HCEC 1CT (cell line): ENCODE measurements around the gene PDCD1.
"Not testable (repeated sequence)": the region's sequence is repeated elsewhere in the genome, so short reads cannot be mapped to it uniquely, and the experiment has no call there.

Source experiments
- DNase-seq: peaks from one replicate; pipeline ENCODE4 v3.0.0-alpha.2; 2017

PDCD1 gene

GRCh38 chr2:241811201-241811951 is 47.3 kb downstream of the PDCD1 start:
- no peak for DNase-seq

GRCh38 chr2:241810307-241811200 is 48.1 kb downstream of the PDCD1 start:
- no peak for DNase-seq

DNA sequence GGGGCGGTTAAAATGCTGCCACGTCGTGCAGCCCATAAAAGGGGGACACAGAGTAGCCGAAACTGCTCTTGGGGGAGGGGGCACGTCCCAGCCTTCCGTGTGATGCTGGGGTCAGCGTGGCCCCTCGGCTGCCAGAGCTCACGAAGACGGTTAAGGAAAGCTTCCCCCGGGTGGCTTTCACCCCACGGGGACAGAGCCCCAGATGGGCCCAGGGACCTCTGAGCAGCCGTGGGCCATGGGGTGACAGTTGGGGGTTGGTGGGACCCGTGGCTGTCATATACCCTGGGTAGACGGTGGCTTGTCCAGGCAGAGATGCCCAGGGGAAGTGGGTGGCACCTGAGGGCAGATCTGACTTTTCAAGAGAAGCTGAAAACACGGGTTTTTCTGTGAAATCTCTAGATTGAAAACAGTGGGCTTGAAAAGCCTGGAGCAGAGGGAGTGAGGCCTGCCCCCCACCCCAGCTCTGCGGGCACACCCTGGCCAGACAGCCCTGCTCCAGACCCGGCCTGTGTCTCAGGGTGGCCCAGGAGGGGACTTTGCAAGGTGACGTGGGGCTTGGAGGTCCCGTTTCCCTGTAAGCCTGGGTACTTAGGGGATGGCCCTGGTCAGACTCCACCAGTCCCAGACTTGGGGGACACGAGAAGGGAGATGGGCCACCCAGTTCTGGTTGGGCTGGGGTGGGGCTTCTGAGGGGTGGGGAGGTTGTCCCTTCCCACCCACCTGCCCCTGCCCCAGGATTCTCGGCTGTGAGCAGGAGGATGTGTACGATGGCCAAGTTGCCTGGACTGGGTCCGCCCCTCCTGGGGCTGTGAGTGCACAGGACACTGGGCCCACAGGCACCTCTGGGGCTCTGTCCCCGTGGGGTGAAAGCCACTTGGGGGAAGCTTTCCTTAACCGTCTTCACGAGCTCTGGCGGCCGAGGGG is 49.0 kb downstream of the PDCD1 start:
- DNase-seq, result no peak

DNA sequence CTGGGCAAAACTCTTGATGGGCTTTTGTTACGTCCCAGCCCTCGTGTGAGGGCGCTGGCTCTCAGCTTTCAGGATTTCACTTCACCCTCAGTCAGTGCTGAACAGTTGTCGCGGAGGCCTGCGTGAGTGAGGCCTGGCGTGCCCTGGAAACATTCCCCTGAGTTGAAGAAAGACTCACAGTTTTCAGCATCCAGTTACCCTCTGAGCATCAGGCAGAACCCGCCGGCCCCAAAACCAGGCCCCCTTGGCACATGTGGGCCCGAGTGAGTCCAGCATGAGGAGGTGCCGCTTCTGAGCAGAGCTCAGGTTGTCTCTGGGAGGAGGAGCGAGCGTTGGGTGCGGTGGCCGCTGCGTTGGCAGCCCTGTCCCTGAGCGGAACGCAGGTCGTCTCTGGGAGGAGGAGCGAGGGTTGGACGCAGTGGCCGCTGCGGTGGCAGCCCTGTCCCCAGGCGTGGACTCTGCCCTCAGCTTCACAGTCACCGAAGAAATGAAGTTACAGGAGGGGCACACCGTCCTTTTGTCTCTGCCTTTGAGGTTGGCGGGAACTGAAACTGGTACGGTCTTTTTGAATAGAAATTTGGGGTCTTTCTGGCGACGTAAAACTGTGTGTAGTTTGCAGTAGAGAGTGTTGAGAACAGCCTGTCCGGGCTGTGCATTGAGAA is 49.8 kb downstream of the PDCD1 start, which contains the start of gene NEU4:
NEU4 (plus strand) TSS at position 473 of the 662 bp plus-strand sequence. CDS start 5,292 bp downstream, outside the sequence.
- no peak for DNase-seq

DNA sequence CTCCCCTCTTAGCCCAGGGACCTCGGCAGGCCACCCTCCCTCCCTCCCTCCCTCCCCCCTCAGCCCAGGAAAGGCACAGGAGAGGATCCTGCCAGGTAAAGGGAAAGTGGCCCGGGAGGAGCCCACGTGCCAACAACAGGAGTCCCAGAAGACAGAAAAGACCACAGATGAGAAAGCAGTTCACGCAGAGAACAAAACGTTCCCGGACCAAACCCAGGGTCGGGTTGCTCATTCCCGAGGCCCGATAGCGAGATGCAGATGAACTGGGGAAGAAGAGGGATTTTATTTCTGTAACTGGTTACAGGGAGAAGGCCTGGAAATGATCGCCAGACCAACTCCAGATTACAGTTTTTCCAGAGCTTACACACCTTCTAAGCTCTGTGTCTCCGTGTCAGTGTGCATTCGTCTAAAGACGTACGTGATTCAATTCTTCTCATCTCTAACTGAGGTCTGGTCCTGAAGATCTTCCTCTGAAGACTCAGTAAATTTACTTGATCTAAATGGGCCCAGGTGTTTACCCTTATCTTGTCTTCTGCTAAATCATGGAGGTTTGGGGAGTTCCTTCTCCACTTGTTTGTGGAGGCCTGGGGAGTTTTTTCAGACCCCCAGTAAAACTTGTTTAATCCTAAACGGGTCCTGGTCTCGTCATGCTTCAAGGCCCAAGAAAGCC is 50.5 kb downstream of the PDCD1 start:
- no peak for DNase-seq

DNA sequence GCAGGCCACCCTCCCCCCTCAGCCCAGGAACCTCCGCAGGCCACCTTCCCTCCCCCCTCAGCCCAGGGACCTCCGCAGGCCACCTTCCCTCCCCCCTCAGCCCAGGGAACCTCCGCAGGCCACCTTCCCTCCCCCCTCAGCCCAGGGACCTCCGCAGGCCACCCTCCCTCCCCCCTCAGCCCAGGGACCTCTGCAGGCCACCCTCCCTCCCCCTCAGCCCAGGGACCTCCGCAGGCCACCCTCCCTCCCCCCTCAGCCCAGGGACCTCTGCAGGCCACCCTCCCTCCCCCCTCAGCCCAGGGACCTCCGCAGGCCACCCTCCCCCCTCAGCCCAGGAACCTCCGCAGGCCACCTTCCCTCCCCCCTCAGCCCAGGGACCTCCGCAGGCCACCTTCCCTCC is 52.5 kb downstream of the PDCD1 start:
- DNase-seq, result not testable (repeated sequence)

DNA sequence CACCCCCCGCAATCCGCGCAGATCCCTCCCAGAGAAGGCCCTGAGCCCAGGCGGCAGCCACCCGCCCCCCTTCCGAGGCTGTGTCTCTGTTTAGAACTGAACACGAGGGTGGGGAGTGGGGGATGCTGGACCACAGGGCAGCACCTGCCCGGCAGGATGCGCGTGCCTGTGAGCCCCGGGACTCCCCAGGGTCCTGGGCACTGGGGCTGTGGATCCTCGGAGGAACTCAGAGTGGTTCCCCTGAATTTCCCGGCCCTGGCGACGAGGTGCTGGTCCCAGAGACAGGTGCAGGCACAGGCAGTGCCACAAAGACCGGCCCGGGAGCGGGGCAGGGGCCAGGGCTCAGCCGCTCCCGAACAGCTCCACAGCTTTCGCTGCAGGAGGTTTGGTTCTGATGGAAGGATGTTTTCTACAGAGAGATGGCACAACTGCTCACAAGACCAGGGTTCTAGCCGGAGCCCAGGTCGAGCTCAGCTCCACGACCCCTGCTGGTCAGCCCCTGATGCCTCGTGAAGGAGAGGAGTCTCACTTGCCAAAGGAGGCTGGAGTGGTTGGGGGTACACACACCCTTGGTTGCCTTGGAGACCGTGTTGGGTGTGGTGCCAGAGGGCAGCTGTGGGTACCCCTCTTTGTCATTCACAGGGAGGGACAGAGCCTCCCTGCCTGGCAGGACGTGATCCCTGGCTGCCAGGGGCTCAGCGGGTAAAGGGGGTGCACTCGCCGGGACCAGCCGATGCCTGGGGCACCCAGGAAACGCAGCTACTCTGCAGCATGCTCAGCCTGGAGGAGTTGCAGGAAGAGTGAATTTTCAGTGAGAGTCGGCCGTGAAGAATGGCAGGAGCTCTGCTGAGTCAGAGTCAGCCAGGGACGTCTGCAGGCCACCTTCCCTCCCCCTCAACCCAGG is 54.1 kb downstream of the PDCD1 start:
- no peak for DNase-seq

DNA sequence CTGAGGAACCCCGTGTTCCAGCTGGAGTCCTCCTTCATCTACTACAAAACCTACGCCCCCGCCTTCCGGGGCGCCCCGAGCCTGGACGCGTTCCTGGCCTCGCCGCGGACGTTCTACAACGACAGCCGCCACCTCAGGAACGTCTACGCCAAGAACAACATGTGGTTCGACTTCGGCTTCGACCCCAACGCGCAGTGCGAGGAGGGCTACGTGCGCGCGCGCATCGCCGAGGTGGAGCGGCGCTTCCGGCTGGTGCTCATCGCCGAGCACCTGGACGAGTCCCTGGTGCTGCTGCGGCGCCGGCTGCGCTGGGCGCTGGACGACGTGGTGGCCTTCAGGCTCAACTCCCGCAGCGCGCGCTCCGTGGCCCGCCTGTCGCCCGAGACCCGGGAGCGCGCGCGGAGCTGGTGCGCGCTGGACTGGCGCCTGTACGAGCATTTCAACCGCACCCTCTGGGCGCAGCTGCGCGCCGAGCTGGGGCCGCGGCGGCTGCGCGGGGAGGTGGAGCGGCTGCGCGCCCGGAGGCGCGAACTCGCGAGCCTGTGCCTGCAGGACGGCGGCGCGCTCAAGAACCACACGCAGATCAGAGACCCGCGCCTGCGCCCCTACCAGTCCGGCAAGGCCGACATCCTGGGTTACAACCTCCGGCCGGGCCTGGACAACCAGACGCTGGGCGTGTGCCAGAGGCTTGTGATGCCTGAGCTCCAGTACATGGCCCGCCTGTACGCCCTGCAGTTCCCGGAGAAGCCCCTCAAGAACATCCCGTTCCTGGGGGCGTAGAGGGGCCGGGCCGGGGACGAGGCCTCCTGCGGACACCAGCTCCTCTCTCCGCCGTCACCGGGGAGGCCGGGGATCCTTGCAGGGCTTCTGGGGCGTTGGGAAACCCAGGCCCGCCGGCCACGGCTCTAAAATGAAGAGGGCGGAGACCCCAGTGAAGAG is 55.0 kb downstream of the PDCD1 start:
- peak; percentile 5 for DNase-seq

- DNase-seq, result no peak
Observed at GRCh38 chr2:241802421-241803318, 56.0 kb downstream of the PDCD1 start.

DNA sequence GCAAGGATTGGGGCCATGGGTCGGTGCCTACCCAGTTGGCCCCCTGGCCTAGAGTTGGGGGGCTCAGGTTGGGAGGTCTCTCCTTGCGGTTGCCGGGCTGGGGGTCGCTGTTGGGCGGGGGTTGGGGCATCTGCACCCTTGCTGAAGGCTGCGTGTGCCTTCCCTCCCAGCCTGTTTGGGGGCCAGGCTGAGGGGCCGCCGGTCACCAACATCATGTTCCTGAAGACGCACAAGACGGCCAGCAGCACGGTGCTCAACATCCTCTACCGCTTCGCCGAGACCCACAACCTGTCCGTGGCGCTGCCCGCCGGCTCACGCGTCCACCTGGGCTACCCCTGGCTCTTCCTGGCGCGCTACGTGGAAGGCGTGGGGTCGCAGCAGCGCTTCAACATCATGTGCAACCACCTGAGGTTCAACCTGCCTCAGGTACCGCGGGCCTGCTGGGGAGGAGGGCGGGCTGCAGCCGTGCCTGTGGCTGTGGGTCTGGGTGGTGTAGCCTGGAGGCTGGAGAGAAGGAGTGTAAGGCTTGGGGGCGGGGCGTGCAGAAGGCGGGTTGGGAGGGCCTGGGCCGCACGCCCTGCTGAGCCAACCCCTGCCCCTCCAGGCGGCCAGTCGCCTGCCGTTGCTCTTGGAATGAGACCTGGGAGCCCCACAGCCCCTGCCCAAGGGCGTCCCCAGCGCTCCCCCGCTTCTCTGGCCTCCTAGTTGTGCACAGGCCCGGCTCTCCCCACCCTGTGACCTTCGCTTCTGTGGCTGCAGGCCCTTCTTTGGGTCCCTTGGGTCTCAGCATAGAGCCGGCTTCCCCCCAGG is 56.9 kb downstream of the PDCD1 start:
- no peak for DNase-seq

DNA sequence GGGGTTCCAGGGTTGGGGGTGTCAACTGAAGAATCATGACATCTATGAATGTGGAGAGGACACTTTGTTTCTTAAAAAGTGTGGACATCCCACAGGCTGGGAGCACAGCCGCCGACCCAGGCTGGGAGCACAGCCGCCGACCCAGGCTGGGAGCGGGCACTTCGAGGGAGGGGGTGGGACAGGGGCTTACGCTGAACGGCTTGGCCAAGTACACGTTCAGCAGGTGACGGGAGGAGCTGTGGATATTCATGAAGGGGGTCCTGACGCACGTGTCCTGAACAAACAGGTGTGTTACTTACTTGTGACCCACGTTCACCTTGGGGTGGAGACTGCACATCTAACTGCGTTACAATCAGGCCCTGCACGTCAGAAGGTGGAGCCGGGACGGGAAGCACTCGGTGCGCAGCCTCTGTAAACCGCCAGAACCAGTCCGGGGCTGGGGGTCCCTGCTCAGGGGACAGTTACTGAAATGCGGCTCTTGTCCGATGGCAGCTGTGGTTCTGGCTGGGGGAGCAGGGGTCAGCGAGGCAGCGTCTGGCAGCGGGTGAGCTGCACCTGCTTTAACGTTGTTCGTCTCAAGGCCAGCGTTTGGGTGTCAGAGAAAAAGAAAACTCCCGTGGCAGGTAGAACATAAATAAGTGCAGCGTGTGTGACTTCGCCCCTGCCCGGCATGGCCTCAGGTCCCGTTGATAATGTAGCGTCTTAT is 58.3 kb downstream of the PDCD1 start:
- DNase-seq, result not testable (repeated sequence)
